Lower leg skin (tissue), 4 donors: Measurements from ENCODE around the gene IP6K3. TPM values are rescaled to one million over a fixed set of nuclear protein-coding genes. Genes with fewer than 3 reads are reported as not detected.

Experiments used
- DNase-seq, 2 donors: peaks; one replicate each; pipeline ENCODE4 v3.0.0-alpha.2; 2019; ENCODE audit warnings: low spot score in 2 of 2
- H3K4me3 ChIP-seq: fragments of 200-600 bp; sonication (generic); 2 replicates; pipeline ENCODE4 v1.5.1; 2017; ENCODE audit warnings: mild to moderate bottlenecking, low read depth; ENCODE audit not compliant: poor library complexity, severe bottlenecking
- POLR2A ChIP-seq, 2 donors: fragments of 450-650 bp; IDR thresholded peaks; one replicate each; pipeline ENCODE4 v1.6.1; 2016 to 2017; ENCODE audit warnings: antibody characterized with exemption in 2 of 2, mild to moderate bottlenecking in 1 of 2, moderate library complexity in 1 of 2
- WGBS, 2 donors: methylation state at CpG; one replicate each; pipeline ENCODE4 v1.1.5; 2018; 5-methylcytosine and 5-hydroxymethylcytosine counted together
- intact Hi-C: fragments of 100-400 bp; cut with DNase I; formaldehyde crosslinking; loops from one replicate; pipeline ENCODE4 v1.15.0; 2023; ENCODE audit warnings: low total_unique reads
- total RNA-seq, 4 donors: library from RNA; depleted of rRNA; stranded (reverse); fragments of >200 nt; gene quantifications; one replicate each; pipeline ENCODE4 v1.1.0, GENCODE V29; 2016
- TF ChIP-seq, protein P1 (sequence below), 3 donors: fragments of 450-650 bp; IDR thresholded peaks; one replicate each; pipeline ENCODE4 v1.5.1; 2016; ENCODE audit warnings: antibody characterized with exemption in 3 of 3, mild to moderate bottlenecking in 3 of 3, moderate library complexity in 2 of 3

IP6K3 gene
- total RNA-seq, 4 donors from 2014 or later = 0.45 TPM; not detected in 3

DNA sequence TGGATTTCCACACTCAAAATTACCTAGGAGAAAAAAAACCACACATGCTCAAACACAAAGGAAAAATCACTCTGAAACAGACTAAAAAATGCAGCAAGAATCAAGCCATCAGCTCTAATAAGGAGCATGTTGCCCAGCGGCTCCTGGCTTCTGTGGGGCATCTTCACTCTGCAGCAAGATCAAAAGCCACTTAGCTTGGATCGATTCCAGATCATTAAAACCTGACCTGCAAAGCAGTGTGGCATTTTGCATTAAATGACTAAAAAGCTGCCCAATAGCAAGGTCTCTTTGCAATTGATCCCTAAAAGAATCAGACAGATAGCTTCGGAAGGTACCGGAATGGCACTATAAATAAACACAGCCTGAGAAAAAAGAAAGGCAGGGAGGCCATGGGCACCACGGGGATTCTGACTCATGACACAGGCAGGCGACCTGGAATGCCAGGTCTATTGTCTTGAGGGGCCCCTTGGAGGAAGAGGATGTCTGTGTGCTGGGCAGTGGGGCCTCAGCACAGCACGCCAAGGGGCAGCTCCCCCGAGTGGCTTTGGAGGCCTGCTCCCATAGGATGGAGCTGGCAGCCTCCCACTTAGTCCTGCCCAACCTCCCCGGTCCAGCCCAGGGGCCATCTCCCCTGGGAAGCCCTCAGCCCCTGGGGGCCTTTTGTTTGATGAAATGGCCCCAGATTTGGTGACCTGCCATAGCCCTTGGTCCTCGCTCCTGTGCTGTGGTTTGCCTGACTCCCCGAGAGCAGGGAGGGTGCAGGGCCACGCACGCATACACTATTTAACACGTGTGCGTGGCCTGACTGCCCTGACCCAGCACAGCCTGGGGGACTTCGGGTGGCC lies 34.6 kb upstream of the IP6K3 start:
- TF ChIP-seq, protein P1, sequence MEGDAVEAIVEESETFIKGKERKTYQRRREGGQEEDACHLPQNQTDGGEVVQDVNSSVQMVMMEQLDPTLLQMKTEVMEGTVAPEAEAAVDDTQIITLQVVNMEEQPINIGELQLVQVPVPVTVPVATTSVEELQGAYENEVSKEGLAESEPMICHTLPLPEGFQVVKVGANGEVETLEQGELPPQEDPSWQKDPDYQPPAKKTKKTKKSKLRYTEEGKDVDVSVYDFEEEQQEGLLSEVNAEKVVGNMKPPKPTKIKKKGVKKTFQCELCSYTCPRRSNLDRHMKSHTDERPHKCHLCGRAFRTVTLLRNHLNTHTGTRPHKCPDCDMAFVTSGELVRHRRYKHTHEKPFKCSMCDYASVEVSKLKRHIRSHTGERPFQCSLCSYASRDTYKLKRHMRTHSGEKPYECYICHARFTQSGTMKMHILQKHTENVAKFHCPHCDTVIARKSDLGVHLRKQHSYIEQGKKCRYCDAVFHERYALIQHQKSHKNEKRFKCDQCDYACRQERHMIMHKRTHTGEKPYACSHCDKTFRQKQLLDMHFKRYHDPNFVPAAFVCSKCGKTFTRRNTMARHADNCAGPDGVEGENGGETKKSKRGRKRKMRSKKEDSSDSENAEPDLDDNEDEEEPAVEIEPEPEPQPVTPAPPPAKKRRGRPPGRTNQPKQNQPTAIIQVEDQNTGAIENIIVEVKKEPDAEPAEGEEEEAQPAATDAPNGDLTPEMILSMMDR (IDR thresholded peaks at IDR 0.05) = no peak
- no peak for TF ChIP-seq POLR2A (IDR thresholded peaks at IDR 0.05)
- 64 to 73% methylated on average over 14 to 15 of the region's 16 CpGs for WGBS, 2 donors
- H3K4me3 ChIP-seq = no peak overlapping the region
- DNase-seq = no peak
- intact Hi-C loops = no loop called here

GRCh38 chr6:33779895-33780294 lies 33.2 kb upstream of the IP6K3 start:
- intact Hi-C loops = loop anchor here (10.0 kb wide), 1 partner anchor 375 kb away; no protein-coding TSS in a partner anchor
- 91% methylated on average over 14 of the region's 14 CpGs for WGBS, 2 donors
- H3K4me3 ChIP-seq = no peak overlapping the region
- TF ChIP-seq POLR2A (IDR thresholded peaks at IDR 0.05) = no peak
- TF ChIP-seq, protein P1 (IDR thresholded peaks at IDR 0.05) = no peak
- DNase-seq = no peak

GRCh38 chr6:33779290-33779689 lies 32.6 kb upstream of the IP6K3 start:
- H3K4me3 ChIP-seq = no peak overlapping the region
- DNase-seq = no peak
- intact Hi-C loops = loop anchor here (10.0 kb wide), 1 partner anchor 376 kb away; no protein-coding TSS in a partner anchor
- TF ChIP-seq POLR2A (IDR thresholded peaks at IDR 0.05) = no peak
- WGBS, 2 donors = 82 to 88% methylated on average over 7 of the region's 7 CpGs

DNA sequence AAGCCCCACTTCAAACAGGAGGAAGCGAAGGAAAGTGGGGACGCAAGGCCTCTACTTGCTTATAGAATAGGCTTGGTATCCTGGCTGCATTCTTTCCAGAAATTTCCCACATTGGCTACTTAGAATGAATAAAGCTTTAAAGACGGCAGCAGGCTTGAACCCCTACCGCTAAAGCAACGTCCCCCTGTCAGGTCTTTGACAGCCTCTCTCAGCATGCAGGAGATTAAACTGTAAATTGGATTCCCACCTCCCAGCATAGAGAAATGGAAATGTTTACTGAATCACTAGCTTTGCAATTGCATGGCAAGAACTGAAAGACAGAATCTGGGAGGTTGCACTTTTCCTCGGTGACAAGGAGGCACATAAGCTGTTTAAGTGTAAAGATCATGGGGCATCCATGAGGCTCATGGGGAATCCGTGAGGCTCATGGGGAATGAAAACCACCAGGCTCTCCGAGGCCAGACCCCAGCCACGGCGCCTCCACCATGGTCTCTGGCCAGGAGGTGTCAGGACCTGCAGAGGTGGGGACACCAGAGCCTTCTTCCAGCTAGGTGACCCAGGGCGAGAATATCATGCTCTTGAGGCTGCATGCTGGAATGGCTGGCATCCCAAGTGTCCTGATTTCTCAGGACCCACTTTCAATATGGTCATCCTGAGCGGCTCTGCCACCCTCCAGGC lies 31.9 kb upstream of the IP6K3 start:
- intact Hi-C loops = loop anchor here (10.0 kb wide), 1 partner anchor 376 kb away; no protein-coding TSS in a partner anchor
- 87 to 90% methylated on average over 10 to 12 of the region's 12 CpGs for WGBS, 2 donors

DNA sequence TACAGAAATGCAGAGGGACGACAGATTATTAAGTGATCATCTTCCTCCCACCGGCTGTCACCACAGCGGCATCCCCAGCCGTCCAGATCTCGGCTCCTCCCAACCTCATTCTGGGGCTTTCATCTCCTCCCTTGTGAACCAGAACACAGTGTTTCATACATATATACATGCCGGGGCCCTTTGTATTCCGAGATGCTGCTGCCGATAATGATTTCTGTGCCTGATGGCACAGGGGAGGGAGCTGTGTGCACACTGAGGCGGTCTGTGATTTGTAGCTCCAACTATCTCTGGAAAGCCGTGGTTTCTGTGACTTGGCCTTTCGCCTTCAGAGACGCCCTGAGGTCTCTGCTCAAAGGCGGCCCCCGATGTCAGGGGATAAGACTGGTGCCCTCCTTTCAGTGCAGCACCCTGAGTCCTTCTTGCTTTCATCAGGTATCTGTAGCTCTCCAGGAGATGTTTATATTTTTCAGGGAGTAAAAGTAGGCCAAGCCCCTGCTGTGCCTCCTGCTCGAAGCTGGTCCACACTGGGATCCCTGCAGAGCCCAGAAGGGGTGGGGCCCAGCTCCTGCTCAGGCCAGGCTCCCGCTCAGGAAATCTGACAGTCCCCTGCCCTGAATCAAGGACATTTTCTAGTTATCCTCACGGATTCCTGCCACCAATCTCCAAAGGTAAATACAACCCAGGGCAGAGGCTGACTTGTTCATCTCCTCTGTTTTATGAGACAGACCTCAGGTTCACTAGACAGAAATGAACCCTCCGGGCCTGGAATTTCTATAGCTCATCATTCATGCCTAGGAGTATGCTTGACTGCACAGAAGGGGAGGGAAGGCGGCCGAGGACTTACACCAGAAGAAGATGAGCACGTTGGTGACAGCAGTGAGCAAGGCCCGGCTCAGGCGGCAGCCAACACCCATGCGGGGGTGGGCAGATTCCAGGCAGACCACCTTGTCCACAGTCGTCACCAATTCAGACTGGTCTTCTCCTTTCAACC lies 31.0 kb upstream of the IP6K3 start:
- DNase-seq = no peak
- 89 to 90% methylated on average over 25 of the region's 25 CpGs for WGBS, 2 donors
- TF ChIP-seq, protein P1 (IDR thresholded peaks at IDR 0.05) = no peak
- TF ChIP-seq POLR2A (IDR thresholded peaks at IDR 0.05) = no peak
- H3K4me3 ChIP-seq = no peak overlapping the region
- intact Hi-C loops = loop anchor here (10.0 kb wide), 1 partner anchor 377 kb away; no protein-coding TSS in a partner anchor

More for the DNA sequence above, 31.9 kb upstream of the IP6K3 start:
- no peak for TF ChIP-seq POLR2A (IDR thresholded peaks at IDR 0.05)
- TF ChIP-seq, protein P1 (IDR thresholded peaks at IDR 0.05) = no peak
- no peak for DNase-seq
- no peak overlapping the region for H3K4me3 ChIP-seq
